Upper lobe of left lung (tissue), 6 donors: ENCODE data around the gene DISC1. TPM values are rescaled to one million over a fixed set of nuclear protein-coding genes. Genes with fewer than 3 reads are reported as not detected.

ENCODE experiments used
- ATAC-seq, 2 donors: fragments of 200-7000 bp; cut with Tn5 transposase; one replicate each; pipeline ENCODE4 v1.9.1; 2022; ENCODE audit warnings: mild to moderate bottlenecking in 2 of 2, moderate library complexity in 2 of 2; ENCODE audit not compliant: low FRiP score in 2 of 2
- DNase-seq, 2 donors: peaks; one replicate each; pipeline ENCODE4 v3.0.0-alpha.2; 2019 to 2020
- H3K27ac ChIP-seq, 4 donors: fragments of 200-600 bp; sonication (generic); one replicate each; pipeline ENCODE4 v1.5.1; 2016 to 2019
- H3K27me3 ChIP-seq, 4 donors: fragments of 200-600 bp; sonication (generic); one replicate each; pipeline ENCODE4 v1.5.1; 2017 to 2019
- H3K36me3 ChIP-seq, 4 donors: fragments of 200-600 bp; sonication (generic); one replicate each; pipeline ENCODE4 v1.5.1; 2016 to 2019
- H3K4me1 ChIP-seq, 4 donors: fragments of 200-600 bp; sonication (generic); one replicate each; pipeline ENCODE4 v1.5.1; 2018 to 2019
- H3K4me3 ChIP-seq, 4 donors: fragments of 200-600 bp; sonication (generic); one replicate each; pipeline ENCODE4 v1.5.1; 2017 to 2019; ENCODE audit warnings: mild to moderate bottlenecking in 2 of 4, moderate library complexity in 1 of 4
- H3K9me3 ChIP-seq, 4 donors: fragments of 200-600 bp; sonication (generic); one replicate each; pipeline ENCODE4 v1.5.1; 2018 to 2019
- EP300 ChIP-seq, 4 donors: sonication (generic); formaldehyde crosslinking; IDR thresholded peaks; one replicate each; pipeline ENCODE4 v1.5.1; 2017; ENCODE audit warnings: antibody characterized with exemption in 4 of 4, control low read depth in 2 of 4
- POLR2A ChIP-seq, 4 donors: fragments of 450-650 bp; IDR thresholded peaks; one replicate each; pipeline ENCODE4 v1.5.1; 2016 to 2017; ENCODE audit warnings: antibody characterized with exemption in 4 of 4, mild to moderate bottlenecking in 2 of 4
- POLR2AphosphoS5 ChIP-seq, 2 donors: sonication (generic); formaldehyde crosslinking; IDR thresholded peaks; one replicate each; pipeline ENCODE4 v1.5.1; 2017; ENCODE audit warnings: antibody characterized with exemption in 2 of 2
- WGBS, 2 donors: methylation state at CpG; one replicate each; pipeline ENCODE4 v1.1.5; 2017 to 2018; 5-methylcytosine and 5-hydroxymethylcytosine counted together
- total RNA-seq, 6 donors: library from RNA; depleted of rRNA in 4 of 6; stranded (reverse); fragments of >200 nt in 4 of 6; gene quantifications; one replicate each; pipeline versions ENCODE4 v1.1.0 to v1.2.1, GENCODE V29; 2016 to 2021
- TF ChIP-seq, protein P1 (sequence below), 6 experiments: fragments of 450-650 bp in 4 of 6; fragments of 200-600 bp in 2 of 6; sonication (generic) in 2 of 6; IDR thresholded peaks; one replicate each; pipeline ENCODE4 v1.5.1; 2016 to 2019; ENCODE audit warnings: antibody characterized with exemption in 6 of 6
- donor health status: DM: no; HTN: no; CAD: no; lungs with moderate emphysema.
- donor health status: DM: no; HTN: yes; CAD: no; lungs with severe emphysema.

DISC1 gene
- total RNA-seq, 6 donors from 2014 or later: 6.1 to 16.8 (median 10.5) TPM

DNA sequence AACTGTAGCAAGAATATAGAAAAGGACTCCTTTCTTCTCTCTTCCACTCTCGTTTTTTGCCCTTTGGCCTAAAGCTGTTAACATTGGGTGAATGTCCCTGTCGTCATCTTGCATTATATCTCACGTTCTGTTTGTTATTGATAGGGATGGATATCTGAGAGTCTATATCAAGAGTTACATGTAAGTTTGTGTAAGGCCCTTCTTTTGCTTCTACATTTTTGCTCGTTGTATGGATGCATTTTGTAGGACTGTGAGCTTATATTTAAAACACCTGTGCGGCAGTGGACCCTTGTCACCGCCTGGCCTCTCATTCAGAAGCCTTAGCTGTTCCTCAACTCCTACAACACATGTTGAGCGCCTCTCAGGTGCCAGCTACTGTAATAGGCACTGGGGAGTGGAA, 211.9 kb downstream of the DISC1 start:
- 87 to 95% methylated on average over 7 of the region's 7 CpGs for WGBS, 2 donors
- ATAC-seq: no peak
- no peaks in the 10 kb centered on the region for H3K27me3 ChIP-seq

DNA sequence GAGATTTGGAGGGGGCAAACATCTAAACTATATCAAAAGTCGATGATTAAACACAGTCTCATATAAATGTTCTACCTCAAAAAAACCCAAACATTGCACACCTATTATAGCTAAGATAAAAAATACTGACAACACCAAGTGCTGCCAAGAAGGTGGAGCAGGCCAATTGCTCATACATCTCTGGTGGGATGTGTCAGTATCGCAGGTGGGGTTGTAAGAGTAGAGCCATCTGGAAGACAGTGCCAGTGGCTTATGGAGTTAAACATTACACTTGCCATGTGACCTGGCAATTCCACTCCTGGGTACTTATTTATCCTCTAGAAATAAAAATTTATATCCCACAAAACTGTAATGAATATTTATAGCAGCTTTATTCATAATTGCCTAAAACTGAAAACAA, 213.4 kb downstream of the DISC1 start:
- ATAC-seq (no peak), DNase-seq (no peak)
- Histone ChIP-seq H3K27me3 (no peaks in the 10 kb centered on the region), H3K4me3 (no peak overlapping the region), H3K4me1 (peaks cover 0 to 3% (median under 1%) of the 10 kb centered on the region in 4 donors), H3K9me3 (no peaks in the 10 kb centered on the region), H3K27ac (no peak overlapping the region), H3K36me3 (no peaks in the 10 kb centered on the region)
- 87 to 91% methylated on average over 2 of the region's 2 CpGs for WGBS, 2 donors
- no peak for TF ChIP-seq EP300 (IDR thresholded peaks at IDR 0.05)
- TF ChIP-seq POLR2AphosphoS5 (IDR thresholded peaks at IDR 0.05): no peak
- no peak for TF ChIP-seq POLR2A (IDR thresholded peaks at IDR 0.05)
- TF ChIP-seq, protein P1, sequence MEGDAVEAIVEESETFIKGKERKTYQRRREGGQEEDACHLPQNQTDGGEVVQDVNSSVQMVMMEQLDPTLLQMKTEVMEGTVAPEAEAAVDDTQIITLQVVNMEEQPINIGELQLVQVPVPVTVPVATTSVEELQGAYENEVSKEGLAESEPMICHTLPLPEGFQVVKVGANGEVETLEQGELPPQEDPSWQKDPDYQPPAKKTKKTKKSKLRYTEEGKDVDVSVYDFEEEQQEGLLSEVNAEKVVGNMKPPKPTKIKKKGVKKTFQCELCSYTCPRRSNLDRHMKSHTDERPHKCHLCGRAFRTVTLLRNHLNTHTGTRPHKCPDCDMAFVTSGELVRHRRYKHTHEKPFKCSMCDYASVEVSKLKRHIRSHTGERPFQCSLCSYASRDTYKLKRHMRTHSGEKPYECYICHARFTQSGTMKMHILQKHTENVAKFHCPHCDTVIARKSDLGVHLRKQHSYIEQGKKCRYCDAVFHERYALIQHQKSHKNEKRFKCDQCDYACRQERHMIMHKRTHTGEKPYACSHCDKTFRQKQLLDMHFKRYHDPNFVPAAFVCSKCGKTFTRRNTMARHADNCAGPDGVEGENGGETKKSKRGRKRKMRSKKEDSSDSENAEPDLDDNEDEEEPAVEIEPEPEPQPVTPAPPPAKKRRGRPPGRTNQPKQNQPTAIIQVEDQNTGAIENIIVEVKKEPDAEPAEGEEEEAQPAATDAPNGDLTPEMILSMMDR (IDR thresholded peaks at IDR 0.05): no peak

More for the DNA sequence above, 211.9 kb downstream of the DISC1 start:
- Histone ChIP-seq H3K4me1 (no peaks in the 10 kb centered on the region), H3K36me3 (no peaks in the 10 kb centered on the region), H3K9me3 (no peaks in the 10 kb centered on the region), H3K4me3 (no peak overlapping the region), H3K27ac (no peak overlapping the region)
- DNase-seq: no peak
- no peak for TF ChIP-seq EP300 (IDR thresholded peaks at IDR 0.05)
- no peak for TF ChIP-seq POLR2A (IDR thresholded peaks at IDR 0.05)
- TF ChIP-seq, protein P1 (IDR thresholded peaks at IDR 0.05): no peak
- TF ChIP-seq POLR2AphosphoS5 (IDR thresholded peaks at IDR 0.05): no peak

DNA sequence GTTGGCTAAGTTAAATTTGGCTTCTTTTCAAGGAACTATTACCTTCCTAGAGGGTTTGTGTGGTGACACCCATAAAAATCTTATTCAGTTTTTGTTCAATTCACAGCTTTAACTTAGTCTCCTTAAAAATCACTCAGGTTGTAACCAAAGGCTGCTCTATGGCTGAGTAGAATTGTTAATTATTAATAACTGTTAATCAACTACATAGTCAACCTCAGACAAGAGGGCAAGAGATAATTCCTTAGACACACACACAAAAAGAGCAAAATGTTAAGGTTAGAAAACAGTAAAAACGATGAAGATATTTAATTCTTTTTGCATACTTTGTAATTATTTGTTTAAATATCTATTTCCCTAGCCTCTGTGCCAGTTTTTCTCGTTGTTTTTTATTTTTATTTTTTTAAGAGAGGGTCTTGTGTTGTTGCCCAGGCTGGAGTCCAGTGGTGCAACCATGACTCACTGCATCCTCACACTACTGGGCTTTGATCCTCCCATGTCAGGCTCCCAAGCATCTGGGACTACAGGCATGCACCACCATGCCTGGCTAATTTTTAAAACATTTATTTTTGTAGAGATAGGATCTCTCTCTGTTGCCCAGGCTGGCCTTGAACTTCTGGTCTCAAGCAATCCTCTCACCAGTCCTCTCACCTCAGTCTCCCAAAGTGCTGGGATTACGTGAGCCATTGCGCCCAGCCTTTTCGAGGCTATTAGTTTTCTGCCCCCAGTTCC, 215.2 kb downstream of the DISC1 start:
- TF ChIP-seq POLR2A (IDR thresholded peaks at IDR 0.05) (no peak), EP300 (IDR thresholded peaks at IDR 0.05) (no peak), POLR2AphosphoS5 (IDR thresholded peaks at IDR 0.05) (no peak)
- TF ChIP-seq, protein P1 (IDR thresholded peaks at IDR 0.05): no peak
- no peaks in the 10 kb centered on the region for H3K36me3 ChIP-seq
- no peak for DNase-seq
- 73 to 78% methylated on average over 5 of the region's 5 CpGs for WGBS, 2 donors
- H3K4me3 ChIP-seq: no peak overlapping the region
- H3K27ac ChIP-seq: no peak overlapping the region
- peaks cover 0 to 8% (median 4%) of the 10 kb centered on the region in 4 donors for H3K4me1 ChIP-seq
- no peaks in the 10 kb centered on the region for H3K27me3 ChIP-seq
- ATAC-seq: peak in 1 of 2 donors; percentile 62
- H3K9me3 ChIP-seq: no peaks in the 10 kb centered on the region

DNA sequence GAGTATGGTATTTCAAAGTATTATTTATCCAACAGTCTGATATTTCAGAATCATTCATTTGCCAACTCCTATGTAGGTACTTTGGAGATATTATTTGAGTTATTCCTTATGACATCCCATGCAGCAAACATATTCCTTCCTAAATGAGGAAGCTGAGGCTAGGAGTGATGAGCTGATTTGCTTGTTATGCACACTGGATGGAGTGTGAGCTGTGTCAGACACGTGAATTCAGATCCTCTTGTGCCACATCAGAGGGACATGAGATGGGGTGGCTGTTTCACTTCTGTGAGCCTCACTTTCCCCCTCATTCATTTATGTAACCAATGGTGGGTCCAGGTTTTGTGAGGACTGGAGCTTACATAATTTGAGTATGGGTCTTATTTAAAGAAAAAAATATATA, 215.9 kb downstream of the DISC1 start:
- Histone ChIP-seq H3K27ac (no peak overlapping the region), H3K4me3 (no peak overlapping the region), H3K9me3 (no peaks in the 10 kb centered on the region), H3K27me3 (no peaks in the 10 kb centered on the region), H3K36me3 (no peaks in the 10 kb centered on the region), H3K4me1 (peaks cover 0 to 8% (median 4%) of the 10 kb centered on the region in 4 donors)
- DNase-seq (no peak), ATAC-seq (no peak)
- TF ChIP-seq, protein P1 (IDR thresholded peaks at IDR 0.05): no peak
- TF ChIP-seq EP300 (IDR thresholded peaks at IDR 0.05) (no peak), POLR2A (IDR thresholded peaks at IDR 0.05) (no peak), POLR2AphosphoS5 (IDR thresholded peaks at IDR 0.05) (no peak)
- WGBS, 2 donors: 69 to 82% methylated on average over 1 of the region's 1 CpG
